ENCODE measurements around the gene GIT1.
A peak's percentile ranks its signal among the peaks of the same experiment; 100 is the strongest.

Gene GIT1

GRCh38 chr17:29587591-29587990 is 1.9 kb downstream of the GIT1 start:
- peak overlapping the region; percentile 85 for H3K4me3 ChIP-seq (ENCODE audit: low read depth, low read length)
- TF ChIP-seq CTCF (IDR thresholded peaks at IDR 0.05; ENCODE audit: borderline replicate concordance, insufficient read depth, low read depth, low read length): no peak

- no peak overlapping the region for H3K4me3 ChIP-seq (ENCODE audit: low read depth, low read length)
Observed at GRCh38 chr17:29586676-29587469, 2.6 kb downstream of the GIT1 start.

GRCh38 chr17:29585080-29585751 is 4.2 kb downstream of the GIT1 start:
- peak; percentile 59 for TF ChIP-seq CTCF (IDR thresholded peaks at IDR 0.05; ENCODE audit: borderline replicate concordance, insufficient read depth, low read depth, low read length)
- H3K4me3 ChIP-seq (ENCODE audit: low read depth, low read length): no peak overlapping the region

More at GRCh38 chr17:29586676-29587469, 2.6 kb downstream of the GIT1 start:
- TF ChIP-seq CTCF (IDR thresholded peaks at IDR 0.05; ENCODE audit: borderline replicate concordance, insufficient read depth, low read depth, low read length): no peak

- no peak for TF ChIP-seq CTCF (IDR thresholded peaks at IDR 0.05; ENCODE audit: borderline replicate concordance, insufficient read depth, low read depth, low read length)
- no peak overlapping the region for H3K4me3 ChIP-seq (ENCODE audit: low read depth, low read length)
Observed at GRCh38 chr17:29584452-29585079, 4.9 kb downstream of the GIT1 start.

- TF ChIP-seq CTCF (IDR thresholded peaks at IDR 0.05; ENCODE audit: borderline replicate concordance, insufficient read depth, low read depth, low read length): no peak
- no peak overlapping the region for H3K4me3 ChIP-seq (ENCODE audit: low read depth, low read length)
Observed at GRCh38 chr17:29583324-29584248, 5.9 kb downstream of the GIT1 start.

GRCh38 chr17:29582772-29583171 is 6.7 kb downstream of the GIT1 start:
- H3K4me3 ChIP-seq (ENCODE audit: low read depth, low read length): no peak overlapping the region
- no peak for TF ChIP-seq CTCF (IDR thresholded peaks at IDR 0.05; ENCODE audit: borderline replicate concordance, insufficient read depth, low read depth, low read length)

Data from GM12875 (cell line).